Measurements from ENCODE around the gene LENG1.

LENG1 gene

GRCh38 chr19:54191011-54191810, 31.7 kb upstream of the LENG1 start, which contains the start of gene TSEN34:
Gene TSEN34, plus strand, starts transcription at chr19:54191308. Its CDS starts 57 bp downstream, at chr19:54191365.
- H3K79me2 ChIP-seq (ENCODE audit: insufficient read depth, low read depth): peaks cover 3% of the 10 kb centered on the region; the same call in 1 of the 2 replicates
- H4K20me1 ChIP-seq (ENCODE audit: insufficient read depth): no peaks in the 10 kb centered on the region
- H3K4me2 ChIP-seq: peak within 1 kb of the TSS; percentile 95
- no peaks in the 10 kb centered on the region for H3K36me3 ChIP-seq (ENCODE audit: insufficient read depth)
- H2AFZ ChIP-seq (ENCODE audit: low read depth): peak within 1 kb of the TSS; percentile 70
- H3K27me3 ChIP-seq (ENCODE audit: insufficient read depth, low read depth): no peaks in the 10 kb centered on the region
- no peak for TF ChIP-seq CTCF (conservative IDR thresholded peaks at IDR 0.05; ENCODE audit: low read depth, low read length)
- peak within 1 kb of the TSS; percentile 94 for H3K27ac ChIP-seq
- H3K9ac ChIP-seq: peak within 1 kb of the TSS; percentile 93
- no peak within 1 kb of the TSS for H3K4me3 ChIP-seq (IDR thresholded peaks at IDR 0.05; ENCODE audit: insufficient read depth, low read depth, low read length)
- peaks cover 18% of the 10 kb centered on the region for H3K4me1 ChIP-seq (ENCODE audit: low read depth, poor library complexity, severe bottlenecking)

- Histone ChIP-seq H3K4me2 (no peak overlapping the region), H3K27me3 (ENCODE audit: insufficient read depth, low read depth) (no peaks in the 10 kb centered on the region), H3K79me2 (ENCODE audit: insufficient read depth, low read depth) (peaks cover 3% of the 10 kb centered on the region; the same call in 1 of the 2 replicates), H3K9ac (peak overlapping the region; percentile 93), H4K20me1 (ENCODE audit: insufficient read depth) (no peaks in the 10 kb centered on the region), H3K27ac (peak overlapping the region; percentile 94), H3K36me3 (ENCODE audit: insufficient read depth) (no peaks in the 10 kb centered on the region), H2AFZ (ENCODE audit: low read depth) (peak overlapping the region; percentile 70), H3K4me3 (IDR thresholded peaks at IDR 0.05; ENCODE audit: insufficient read depth, low read depth, low read length) (no peak overlapping the region), H3K4me1 (ENCODE audit: low read depth, poor library complexity, severe bottlenecking) (peaks cover 18% of the 10 kb centered on the region)
- no peak for TF ChIP-seq CTCF (conservative IDR thresholded peaks at IDR 0.05; ENCODE audit: low read depth, low read length)
These were observed 31.0 kb upstream of the LENG1 start for GRCh38 chr19:54190503-54191010.

- Histone ChIP-seq H3K79me2 (ENCODE audit: insufficient read depth, low read depth) (peaks cover 3% of the 10 kb centered on the region; the same call in 1 of the 2 replicates), H2AFZ (ENCODE audit: low read depth) (peak overlapping the region; percentile 70), H3K4me1 (ENCODE audit: low read depth, poor library complexity, severe bottlenecking) (peaks cover 18% of the 10 kb centered on the region), H3K27ac (peak overlapping the region; percentile 94), H3K27me3 (ENCODE audit: insufficient read depth, low read depth) (no peaks in the 10 kb centered on the region), H3K4me3 (IDR thresholded peaks at IDR 0.05; ENCODE audit: insufficient read depth, low read depth, low read length) (no peak overlapping the region), H3K9ac (peak overlapping the region; percentile 93), H4K20me1 (ENCODE audit: insufficient read depth) (no peaks in the 10 kb centered on the region), H3K36me3 (ENCODE audit: insufficient read depth) (no peaks in the 10 kb centered on the region), H3K4me2 (no peak overlapping the region)
- TF ChIP-seq CTCF (conservative IDR thresholded peaks at IDR 0.05; ENCODE audit: low read depth, low read length): no peak
These were observed 30.4 kb upstream of the LENG1 start for GRCh38 chr19:54189735-54190502.

GRCh38 chr19:54189145-54189734, 29.7 kb upstream of the LENG1 start, which contains the start of gene MBOAT7:
Gene MBOAT7, minus strand, starts transcription at chr19:54189580. Its CDS starts 1,072 bp downstream, at chr19:54188508.
- peak within 1 kb of the TSS; percentile 90 for H3K4me2 ChIP-seq
- H3K4me3 ChIP-seq (IDR thresholded peaks at IDR 0.05; ENCODE audit: insufficient read depth, low read depth, low read length): no peak within 1 kb of the TSS
- H3K27ac ChIP-seq: peak within 1 kb of the TSS; percentile 94
- peaks cover 3% of the 10 kb centered on the region; the same call in 1 of the 2 replicates for H3K79me2 ChIP-seq (ENCODE audit: insufficient read depth, low read depth)
- peaks cover 18% of the 10 kb centered on the region for H3K4me1 ChIP-seq (ENCODE audit: low read depth, poor library complexity, severe bottlenecking)
- no peaks in the 10 kb centered on the region for H3K27me3 ChIP-seq (ENCODE audit: insufficient read depth, low read depth)
- TF ChIP-seq CTCF (conservative IDR thresholded peaks at IDR 0.05; ENCODE audit: low read depth, low read length): no peak; the same call in 1 of the 2 replicates
- H2AFZ ChIP-seq (ENCODE audit: low read depth): peak within 1 kb of the TSS; percentile 70
- no peaks in the 10 kb centered on the region for H4K20me1 ChIP-seq (ENCODE audit: insufficient read depth)
- peak within 1 kb of the TSS; percentile 93 for H3K9ac ChIP-seq
- no peaks in the 10 kb centered on the region for H3K36me3 ChIP-seq (ENCODE audit: insufficient read depth)
